Astrocyte (in vitro differentiated cells and primary cell): Measurements from ENCODE around the gene ERVH48-1. TPM values are rescaled to one million over a fixed set of nuclear protein-coding genes. Genes with fewer than 3 reads are reported as not detected.
"Not testable (repeated sequence)": the region's sequence is repeated elsewhere in the genome, so short reads cannot be mapped to it uniquely, and the experiment has no call there.

ENCODE experiments used
- DNase-seq: peaks from one replicate; pipeline ENCODE4 v3.0.0-alpha.2; 2010; ENCODE audit warnings: low read depth
- FAIRE-seq: peaks from 2 replicates; lab custom pipeline; 2011; peaks lifted over from hg19 to GRCh38; lab: Jason Lieb, UNC
- H2AFZ ChIP-seq: 2 replicates; pipeline ENCODE4 v1.6.0; 2012; ENCODE audit warnings: low read depth, low read length, inconsistent platforms
- H3K27ac ChIP-seq: 2 replicates; pipeline ENCODE4 v1.5.1; 2011; ENCODE audit warnings: low read depth, low read length, inconsistent platforms
- H3K27me3 ChIP-seq: 2 replicates; pipeline ENCODE4 v1.6.0; 2011; ENCODE audit warnings: low read length, inconsistent platforms; ENCODE audit not compliant: insufficient read depth
- H3K36me3 ChIP-seq: 2 replicates; pipeline ENCODE4 v1.5.1; 2011; ENCODE audit warnings: low read length, inconsistent platforms; ENCODE audit not compliant: insufficient read depth
- H3K4me1 ChIP-seq: 2 replicates; pipeline ENCODE4 v1.5.1; 2011; ENCODE audit warnings: low read length, inconsistent platforms; ENCODE audit not compliant: insufficient read depth
- H3K4me2 ChIP-seq: 2 replicates; pipeline ENCODE4 v1.6.0; 2012; ENCODE audit warnings: low read length, inconsistent platforms
- H3K4me3 ChIP-seq: 2 replicates; pipeline ENCODE4 v1.5.1; 2011; ENCODE audit warnings: low read depth, mild to moderate bottlenecking, low read length, inconsistent platforms; ENCODE audit not compliant: insufficient read depth
- H3K79me2 ChIP-seq: 2 replicates; pipeline ENCODE4 v1.6.0; 2012; ENCODE audit warnings: mild to moderate bottlenecking, low read length, inconsistent platforms; ENCODE audit not compliant: insufficient read depth
- H3K9ac ChIP-seq: 2 replicates; pipeline ENCODE4 v1.6.0; 2012; ENCODE audit warnings: mild to moderate bottlenecking, low read length, inconsistent platforms
- H3K9me3 ChIP-seq: 2 replicates; pipeline ENCODE4 v1.5.1; 2012; ENCODE audit warnings: low read depth, mild to moderate bottlenecking, low read length, inconsistent platforms; ENCODE audit not compliant: insufficient read depth
- H4K20me1 ChIP-seq: 2 replicates; pipeline ENCODE4 v1.6.0; 2012; ENCODE audit warnings: low read length, inconsistent platforms; ENCODE audit not compliant: insufficient read depth
- H3K27ac Mint-ChIP-seq: one replicate; pipeline ENCODE4 v1.8.0; 2021; ENCODE audit warnings: mild to moderate bottlenecking, mixed read lengths; ENCODE audit not compliant: unreplicated experiment
- H3K27me3 Mint-ChIP-seq: one replicate; pipeline ENCODE4 v1.8.0; 2021; ENCODE audit warnings: low read depth, mixed read lengths; ENCODE audit not compliant: unreplicated experiment
- H3K36me3 Mint-ChIP-seq: one replicate; pipeline ENCODE4 v1.8.0; 2021; ENCODE audit warnings: low read depth, mixed read lengths; ENCODE audit not compliant: unreplicated experiment
- H3K4me1 Mint-ChIP-seq: one replicate; pipeline ENCODE4 v1.8.0; 2021; ENCODE audit warnings: low read depth, mixed read lengths; ENCODE audit not compliant: unreplicated experiment
- H3K4me3 Mint-ChIP-seq: one replicate; pipeline ENCODE4 v1.8.0; 2021; ENCODE audit warnings: mild to moderate bottlenecking, moderate library complexity, mixed read lengths; ENCODE audit not compliant: unreplicated experiment
- H3K9me3 Mint-ChIP-seq: one replicate; pipeline ENCODE4 v1.8.0; 2021; ENCODE audit warnings: mild to moderate bottlenecking, mixed read lengths; ENCODE audit not compliant: unreplicated experiment
- EZH2 ChIP-seq: IDR thresholded peaks from 2 replicates; pipeline ENCODE4 v1.6.1; 2012; ENCODE audit warnings: mild to moderate bottlenecking, low read length, inconsistent platforms; ENCODE audit not compliant: insufficient read depth
- total RNA-seq: library from RNA; stranded (reverse); gene quantifications from 2 replicates; pipeline ENCODE4 v1.2.1, GENCODE V29; 2021
- TF ChIP-seq, protein P1 (sequence below): IDR thresholded peaks from 2 replicates; pipeline ENCODE4 v1.5.1; 2011; ENCODE audit warnings: low read depth, mild to moderate bottlenecking, inconsistent platforms, low read length, moderate library complexity; ENCODE audit not compliant: insufficient read depth

The ERVH48-1 gene
- total RNA-seq, 1 donor from 2014 or later = 1.1 TPM

DNA sequence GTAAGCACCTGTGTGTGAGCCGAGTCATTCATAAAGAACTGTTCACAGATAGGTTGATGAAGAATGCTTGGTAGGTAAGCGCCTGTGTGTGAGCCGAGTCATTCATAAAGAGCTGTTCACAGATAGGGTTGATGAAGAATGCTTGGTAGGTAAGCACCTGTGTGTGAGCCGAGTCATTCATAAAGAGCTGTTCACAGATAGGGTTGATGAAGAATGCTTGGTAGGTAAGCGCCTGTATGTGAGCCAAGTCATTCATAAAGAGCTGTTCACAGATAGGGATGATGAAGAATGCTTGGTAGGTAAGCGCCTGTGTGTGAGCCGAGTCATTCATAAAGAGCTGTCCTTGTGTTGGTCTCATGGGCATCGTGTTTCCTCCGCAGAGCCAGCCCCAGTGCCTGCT lies 16.9 kb downstream of the ERVH48-1 start:
- H3K9ac ChIP-seq, H3K4me1 Mint-ChIP-seq, FAIRE-seq, H2AFZ ChIP-seq, H3K9me3 ChIP-seq, DNase-seq, H3K4me1 ChIP-seq, H3K27ac ChIP-seq, H3K4me2 ChIP-seq, H3K4me3 Mint-ChIP-seq, H3K27me3 Mint-ChIP-seq, H3K4me3 ChIP-seq, H3K27me3 ChIP-seq, H3K27ac Mint-ChIP-seq, H3K9me3 Mint-ChIP-seq: not testable (repeated sequence)
- Histone ChIP-seq H3K79me2 (peaks cover 27% of the 10 kb centered on the region), H3K36me3 (peaks cover 27% of the 10 kb centered on the region), H4K20me1 (peaks cover 13% of the 10 kb centered on the region)
- peaks cover 19% of the 10 kb centered on the region for H3K36me3 Mint-ChIP-seq

DNA sequence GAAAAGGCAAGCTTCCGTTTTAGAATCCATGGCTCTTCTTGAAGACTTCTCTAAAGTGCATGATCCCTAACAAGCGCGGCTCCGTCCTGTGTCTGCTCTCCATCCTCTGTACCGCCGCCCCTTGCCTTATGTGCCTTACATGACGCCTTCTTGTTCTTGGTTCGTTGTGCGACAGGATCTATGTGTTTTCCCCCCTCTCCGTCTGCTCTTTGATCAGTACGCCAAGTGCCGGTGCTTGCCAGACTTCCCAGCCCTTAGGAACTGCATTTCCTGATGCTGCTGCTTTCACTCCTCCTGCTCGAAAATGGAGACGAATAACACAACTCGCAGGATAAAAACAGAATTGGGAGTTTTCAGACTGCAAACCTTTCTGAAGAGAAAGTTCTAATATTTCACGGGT lies 19.2 kb downstream of the ERVH48-1 start:
- Histone ChIP-seq H3K27me3 (no peaks in the 10 kb centered on the region), H3K4me2 (no peak overlapping the region), H3K36me3 (peaks cover 32% of the 10 kb centered on the region), H3K9me3 (no peaks in the 10 kb centered on the region), H3K9ac (no peak overlapping the region), H3K79me2 (peaks cover 38% of the 10 kb centered on the region), H3K4me1 (no peaks in the 10 kb centered on the region), H2AFZ (no peak overlapping the region), H3K4me3 (no peak overlapping the region), H3K27ac (no peak overlapping the region), H4K20me1 (peaks cover 30% of the 10 kb centered on the region)
- no peaks in the 10 kb centered on the region for H3K4me1 Mint-ChIP-seq
- H3K27ac Mint-ChIP-seq = no peak overlapping the region
- no peak overlapping the region for H3K4me3 Mint-ChIP-seq
- FAIRE-seq (no peak), DNase-seq (no peak)
- H3K27me3 Mint-ChIP-seq = no peaks in the 10 kb centered on the region
- H3K36me3 Mint-ChIP-seq = peaks cover 18% of the 10 kb centered on the region
- TF ChIP-seq, protein P1, sequence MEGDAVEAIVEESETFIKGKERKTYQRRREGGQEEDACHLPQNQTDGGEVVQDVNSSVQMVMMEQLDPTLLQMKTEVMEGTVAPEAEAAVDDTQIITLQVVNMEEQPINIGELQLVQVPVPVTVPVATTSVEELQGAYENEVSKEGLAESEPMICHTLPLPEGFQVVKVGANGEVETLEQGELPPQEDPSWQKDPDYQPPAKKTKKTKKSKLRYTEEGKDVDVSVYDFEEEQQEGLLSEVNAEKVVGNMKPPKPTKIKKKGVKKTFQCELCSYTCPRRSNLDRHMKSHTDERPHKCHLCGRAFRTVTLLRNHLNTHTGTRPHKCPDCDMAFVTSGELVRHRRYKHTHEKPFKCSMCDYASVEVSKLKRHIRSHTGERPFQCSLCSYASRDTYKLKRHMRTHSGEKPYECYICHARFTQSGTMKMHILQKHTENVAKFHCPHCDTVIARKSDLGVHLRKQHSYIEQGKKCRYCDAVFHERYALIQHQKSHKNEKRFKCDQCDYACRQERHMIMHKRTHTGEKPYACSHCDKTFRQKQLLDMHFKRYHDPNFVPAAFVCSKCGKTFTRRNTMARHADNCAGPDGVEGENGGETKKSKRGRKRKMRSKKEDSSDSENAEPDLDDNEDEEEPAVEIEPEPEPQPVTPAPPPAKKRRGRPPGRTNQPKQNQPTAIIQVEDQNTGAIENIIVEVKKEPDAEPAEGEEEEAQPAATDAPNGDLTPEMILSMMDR = no peak
- TF ChIP-seq EZH2 = no peak
- no peaks in the 10 kb centered on the region for H3K9me3 Mint-ChIP-seq

DNA sequence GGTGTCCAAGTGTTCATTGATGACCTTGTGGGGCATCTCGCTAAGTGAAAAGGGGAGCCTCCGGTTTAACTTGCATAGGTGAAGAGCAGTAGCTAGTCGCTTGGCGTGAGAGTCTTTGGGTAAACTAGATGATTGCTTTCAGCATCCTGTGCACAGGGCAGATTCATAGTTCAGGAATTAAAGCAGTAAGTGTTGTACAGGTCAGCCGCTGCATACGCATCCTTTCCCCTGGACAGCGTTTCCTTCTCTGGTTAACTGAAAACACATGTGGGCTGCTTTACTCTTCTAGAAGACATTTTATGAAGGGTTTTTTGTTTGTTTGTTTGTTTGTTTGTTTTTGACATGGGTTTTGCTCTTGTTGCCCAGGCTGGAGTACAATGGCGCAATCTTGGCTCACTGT lies 20.2 kb downstream of the ERVH48-1 start:
- H2AFZ ChIP-seq = no peak overlapping the region
- Mint-ChIP-seq H3K36me3 (peaks cover 18% of the 10 kb centered on the region), H3K4me1 (no peaks in the 10 kb centered on the region), H3K4me3 (no peak overlapping the region), H3K9me3 (no peaks in the 10 kb centered on the region), H3K27me3 (no peaks in the 10 kb centered on the region), H3K27ac (no peak overlapping the region)
- peaks cover 32% of the 10 kb centered on the region for H3K36me3 ChIP-seq
- no peak overlapping the region for H3K9ac ChIP-seq
- H3K27ac ChIP-seq = no peak overlapping the region
- peaks cover 44% of the 10 kb centered on the region for H3K79me2 ChIP-seq
- H3K4me2 ChIP-seq = no peak overlapping the region
- H3K4me3 ChIP-seq = no peak overlapping the region
- peaks cover 39% of the 10 kb centered on the region for H4K20me1 ChIP-seq
- DNase-seq (no peak), FAIRE-seq (no peak)
- H3K9me3 ChIP-seq = no peaks in the 10 kb centered on the region
- no peaks in the 10 kb centered on the region for H3K4me1 ChIP-seq
- no peaks in the 10 kb centered on the region for H3K27me3 ChIP-seq
- TF ChIP-seq, protein P1 = no peak
- TF ChIP-seq EZH2 = no peak
